GM12865 (cell line): Measurements from ENCODE around the gene EPHX1.

Source experiments
- DNase-seq: peaks from one replicate; pipeline ENCODE4 v3.0.0; 2010; ENCODE audit warnings: low read depth
- H3K4me3 ChIP-seq: 2 replicates; pipeline ENCODE4 v1.5.1; 2011; ENCODE audit warnings: mild to moderate bottlenecking, low read depth, low read length, control low read depth
- CTCF ChIP-seq: IDR thresholded peaks from 2 replicates; pipeline ENCODE4 v1.5.1; 2011; ENCODE audit warnings: low read length, control low read depth, low read depth, inconsistent platforms; ENCODE audit not compliant: insufficient read depth; ENCODE audit errors: missing control alignments

Gene EPHX1

GRCh38 chr1:225860876-225861441 lies 51.0 kb downstream of the EPHX1 start:
- no peak overlapping the region for H3K4me3 ChIP-seq
- no peak for DNase-seq
- TF ChIP-seq CTCF, result no peak

GRCh38 chr1:225861834-225862580 lies 52.1 kb downstream of the EPHX1 start:
- DNase-seq, result no peak
- H3K4me3 ChIP-seq, result no peak overlapping the region
- TF ChIP-seq CTCF, result no peak

GRCh38 chr1:225862581-225862950 lies 52.6 kb downstream of the EPHX1 start:
- no peak for DNase-seq
- TF ChIP-seq CTCF, result no peak
- no peak overlapping the region for H3K4me3 ChIP-seq

- no peak overlapping the region for H3K4me3 ChIP-seq
- no peak for TF ChIP-seq CTCF
- DNase-seq, result no peak
Measured at GRCh38 chr1:225863167-225863566, 53.2 kb downstream of the EPHX1 start.

GRCh38 chr1:225865514-225865913 lies 55.6 kb downstream of the EPHX1 start:
- no peak overlapping the region for H3K4me3 ChIP-seq
- no peak for TF ChIP-seq CTCF
- no peak for DNase-seq

- DNase-seq, result no peak
- TF ChIP-seq CTCF, result no peak
- H3K4me3 ChIP-seq, result no peak overlapping the region
Measured at GRCh38 chr1:225866061-225866837, 56.3 kb downstream of the EPHX1 start.

- no peak for DNase-seq
- no peak for TF ChIP-seq CTCF
- no peak overlapping the region for H3K4me3 ChIP-seq
Measured at GRCh38 chr1:225866981-225867380, 57.1 kb downstream of the EPHX1 start.
